Karpas-422 (cell line): ENCODE data around the gene RBM48. TPM values are rescaled to one million over a fixed set of nuclear protein-coding genes. Genes with fewer than 3 reads are reported as not detected.

Experiments used
- DNase-seq: peaks from one replicate; pipeline ENCODE4 v3.0.0-alpha.2; 2015
- H2AFZ ChIP-seq: fragments of 200-600 bp; sonication (generic); 2 replicates; pipeline ENCODE4 v1.6.1; 2014; ENCODE audit warnings: antibody characterized with exemption, low read length, mixed read lengths
- H3K27ac ChIP-seq: fragments of 200-600 bp; sonication (generic); 2 replicates; pipeline ENCODE4 v1.5.1; 2014; ENCODE audit warnings: mild to moderate bottlenecking, low read length, moderate library complexity
- H3K27me3 ChIP-seq: fragments of 200-600 bp; sonication (generic); 2 replicates; pipeline ENCODE4 v1.6.1; 2014; ENCODE audit warnings: low read length, mixed read lengths
- H3K36me3 ChIP-seq: fragments of 200-600 bp; sonication (generic); 2 replicates; pipeline ENCODE4 v1.6.1; 2014; ENCODE audit warnings: low read length, mixed read lengths; ENCODE audit not compliant: insufficient read depth
- H3K4me1 ChIP-seq: fragments of 200-600 bp; sonication (generic); 2 replicates; pipeline ENCODE4 v1.6.1; 2014; ENCODE audit warnings: mild to moderate bottlenecking, low read length, mixed read lengths
- H3K4me2 ChIP-seq: fragments of 200-600 bp; sonication (generic); 2 replicates; pipeline ENCODE4 v1.6.1; 2014; ENCODE audit warnings: low read length, low read depth, mild to moderate bottlenecking; ENCODE audit not compliant: poor library complexity, severe bottlenecking
- H3K4me3 ChIP-seq: fragments of 200-600 bp; sonication (generic); 2 replicates; pipeline ENCODE4 v1.5.1; 2014; ENCODE audit warnings: mild to moderate bottlenecking, antibody characterized with exemption, low read length, mixed read lengths
- H3K79me2 ChIP-seq: fragments of 200-600 bp; sonication (generic); 2 replicates; pipeline ENCODE4 v1.6.1; 2014; ENCODE audit warnings: mild to moderate bottlenecking, low read length, mixed read lengths
- H3K9ac ChIP-seq: fragments of 200-600 bp; sonication (generic); 2 replicates; pipeline ENCODE4 v1.6.0; 2014; ENCODE audit warnings: low read length
- H3K9me2 ChIP-seq: fragments of 200-600 bp; sonication (generic), shearing (Covaris generic); replicated peaks from 2 replicates; pipeline ENCODE4 v1.6.0; 2014; ENCODE audit warnings: mild to moderate bottlenecking, low read length, moderate library complexity; ENCODE audit not compliant: insufficient read depth
- H3K9me3 ChIP-seq: fragments of 300-700, 200-600 bp; sonication (generic); 2 replicates; pipeline ENCODE4 v1.6.1; 2014; ENCODE audit warnings: low read length, mixed read lengths
- H4K20me1 ChIP-seq: fragments of 200-600 bp; sonication (generic); 2 replicates; pipeline ENCODE4 v1.6.1; 2014; ENCODE audit warnings: mild to moderate bottlenecking, antibody characterized with exemption, low read length, low read depth; ENCODE audit not compliant: insufficient read depth
- total RNA-seq: library from RNA; depleted of rRNA; stranded (reverse); fragments of >200 nt; shearing (Covaris generic); gene quantifications from 2 replicates; pipeline ENCODE4 v1.2.3, GENCODE V29; 2014; ENCODE audit warnings: low replicate concordance

Gene RBM48
- total RNA-seq, 1 experiment from 2014 or later: 8.5 TPM

DNA sequence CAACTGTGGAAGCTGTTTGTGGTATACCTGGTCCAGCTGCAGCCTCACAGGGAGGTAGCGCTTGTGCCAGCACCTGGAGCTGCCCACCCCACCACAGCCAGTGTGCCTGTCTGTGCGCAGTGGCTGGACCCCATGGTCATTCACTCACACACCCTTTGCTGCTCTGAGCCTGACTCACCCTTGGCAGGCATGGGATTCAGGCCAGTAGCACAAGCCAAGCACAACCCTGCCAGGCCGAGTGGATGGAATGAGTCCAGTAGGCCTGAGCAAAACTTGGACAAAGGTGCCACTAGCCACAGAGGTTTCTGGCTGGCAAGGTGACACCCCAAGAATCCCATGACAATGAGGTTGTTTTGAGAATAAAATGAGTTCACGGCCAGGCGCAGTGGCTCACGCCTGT is 19.0 kb downstream of the RBM48 start:
- Histone ChIP-seq H3K79me2 (no peaks in the 10 kb centered on the region), H3K9me2 (no peaks in the 10 kb centered on the region), H3K36me3 (no peaks in the 10 kb centered on the region), H3K27me3 (no peaks in the 10 kb centered on the region), H3K4me2 (no peak overlapping the region), H3K9me3 (no peaks in the 10 kb centered on the region), H4K20me1 (no peaks in the 10 kb centered on the region), H3K4me3 (no peak overlapping the region), H3K27ac (no peak overlapping the region), H2AFZ (no peak overlapping the region), H3K4me1 (no peaks in the 10 kb centered on the region), H3K9ac (no peak overlapping the region)
- DNase-seq: no peak

DNA sequence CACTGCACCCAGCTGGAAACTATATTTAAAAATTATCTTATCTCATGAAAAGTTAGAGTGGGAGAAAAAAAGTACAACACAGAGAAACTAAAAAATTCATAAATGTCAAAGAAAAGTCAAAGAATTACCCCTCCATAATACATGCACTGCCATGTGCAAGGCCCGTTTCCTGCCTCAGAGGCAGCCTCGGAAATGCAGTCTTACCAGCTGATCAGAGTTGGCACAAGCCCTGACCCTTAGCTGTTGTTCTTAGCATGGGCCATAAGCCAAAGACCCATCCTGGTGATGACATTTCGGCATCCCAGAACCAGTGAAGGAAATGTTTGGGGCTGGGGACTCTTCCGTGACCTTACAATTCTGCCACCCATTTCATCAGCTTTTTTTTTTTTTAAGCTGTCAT is 21.6 kb downstream of the RBM48 start:
- Histone ChIP-seq H3K36me3 (no peaks in the 10 kb centered on the region), H3K27me3 (no peaks in the 10 kb centered on the region), H3K27ac (no peak overlapping the region), H3K79me2 (no peaks in the 10 kb centered on the region), H2AFZ (no peak overlapping the region), H3K9me2 (no peaks in the 10 kb centered on the region), H3K4me2 (no peak overlapping the region), H3K9me3 (no peaks in the 10 kb centered on the region), H3K4me3 (no peak overlapping the region), H3K4me1 (no peaks in the 10 kb centered on the region), H4K20me1 (no peaks in the 10 kb centered on the region), H3K9ac (no peak overlapping the region)
- no peak for DNase-seq

- Histone ChIP-seq H3K9me2 (no peaks in the 10 kb centered on the region), H3K9me3 (no peaks in the 10 kb centered on the region), H2AFZ (no peak overlapping the region), H3K4me1 (no peaks in the 10 kb centered on the region), H3K4me2 (no peak overlapping the region), H3K9ac (no peak overlapping the region), H3K27ac (no peak overlapping the region), H3K4me3 (no peak overlapping the region), H3K36me3 (peaks cover 7% of the 10 kb centered on the region; the same call in 1 of the 2 replicates), H4K20me1 (no peaks in the 10 kb centered on the region), H3K27me3 (no peaks in the 10 kb centered on the region), H3K79me2 (no peaks in the 10 kb centered on the region)
- no peak for DNase-seq
Measured at GRCh38 chr7:92557249-92557648, 28.7 kb downstream of the RBM48 start.

- H3K4me2 ChIP-seq: no peak overlapping the region
- no peak overlapping the region for H3K9ac ChIP-seq
- no peak for DNase-seq
- H3K27me3 ChIP-seq: no peaks in the 10 kb centered on the region
- no peak overlapping the region for H3K27ac ChIP-seq
- no peak overlapping the region for H2AFZ ChIP-seq
- H3K4me3 ChIP-seq: no peak overlapping the region
- H3K9me3 ChIP-seq: no peaks in the 10 kb centered on the region
- H3K9me2 ChIP-seq: no peaks in the 10 kb centered on the region
- no peaks in the 10 kb centered on the region for H4K20me1 ChIP-seq
- no peaks in the 10 kb centered on the region for H3K4me1 ChIP-seq
- no peaks in the 10 kb centered on the region for H3K79me2 ChIP-seq
- H3K36me3 ChIP-seq: peaks cover 11% of the 10 kb centered on the region; the same call in 1 of the 2 replicates
Measured at GRCh38 chr7:92557808-92558362, 29.3 kb downstream of the RBM48 start.

GRCh38 chr7:92560602-92561001 is 32.0 kb downstream of the RBM48 start:
- no peaks in the 10 kb centered on the region for H4K20me1 ChIP-seq
- no peak overlapping the region for H3K4me3 ChIP-seq
- no peaks in the 10 kb centered on the region for H3K79me2 ChIP-seq
- H3K4me1 ChIP-seq: no peaks in the 10 kb centered on the region
- no peaks in the 10 kb centered on the region for H3K9me2 ChIP-seq
- peaks cover 30% of the 10 kb centered on the region; the same call in 1 of the 2 replicates for H3K36me3 ChIP-seq
- no peak for DNase-seq
- H3K9me3 ChIP-seq: no peaks in the 10 kb centered on the region
- H2AFZ ChIP-seq: no peak overlapping the region
- H3K9ac ChIP-seq: no peak overlapping the region
- H3K27me3 ChIP-seq: no peaks in the 10 kb centered on the region
- H3K27ac ChIP-seq: no peak overlapping the region
- no peak overlapping the region for H3K4me2 ChIP-seq

- peaks cover 38% of the 10 kb centered on the region; the same call in 1 of the 2 replicates for H3K36me3 ChIP-seq
- no peak overlapping the region for H3K4me2 ChIP-seq
Measured at GRCh38 chr7:92563345-92563744, 34.8 kb downstream of the RBM48 start.

DNA sequence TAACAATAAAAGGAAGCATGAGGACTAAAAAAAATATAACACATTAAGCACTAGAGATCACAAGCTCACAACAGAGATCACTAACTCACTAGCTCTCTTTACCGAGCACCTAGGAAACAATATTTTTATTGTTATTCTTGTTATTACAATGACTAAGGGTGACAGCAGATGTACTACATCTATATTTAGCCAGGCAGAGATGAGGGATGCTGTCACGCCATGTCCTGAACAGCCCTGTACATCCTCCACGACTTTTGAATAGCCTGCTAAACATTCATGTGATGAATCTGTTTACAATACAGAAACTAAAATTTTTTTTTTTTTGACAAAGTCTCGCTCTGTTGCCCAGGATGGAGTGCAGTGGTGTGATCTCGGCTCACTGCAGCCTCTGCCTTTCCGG is 38.9 kb downstream of the RBM48 start:
- Histone ChIP-seq H3K9ac (no peak overlapping the region), H3K4me2 (no peak overlapping the region), H3K4me3 (no peak overlapping the region), H3K36me3 (peaks cover 44% of the 10 kb centered on the region; the same call in 1 of the 2 replicates), H3K4me1 (no peaks in the 10 kb centered on the region), H3K27ac (no peak overlapping the region), H3K27me3 (no peaks in the 10 kb centered on the region), H3K79me2 (peaks cover 12% of the 10 kb centered on the region), H3K9me2 (no peaks in the 10 kb centered on the region), H4K20me1 (no peaks in the 10 kb centered on the region), H2AFZ (no peak overlapping the region), H3K9me3 (no peaks in the 10 kb centered on the region)
- no peak for DNase-seq

More at GRCh38 chr7:92563345-92563744, 34.8 kb downstream of the RBM48 start:
- Histone ChIP-seq H3K4me1 (no peaks in the 10 kb centered on the region), H3K4me3 (no peak overlapping the region), H3K27ac (no peak overlapping the region), H3K9ac (no peak overlapping the region), H3K9me2 (no peaks in the 10 kb centered on the region), H3K27me3 (no peaks in the 10 kb centered on the region), H4K20me1 (no peaks in the 10 kb centered on the region), H2AFZ (no peak overlapping the region), H3K79me2 (no peaks in the 10 kb centered on the region; the same call in 1 of the 2 replicates), H3K9me3 (no peaks in the 10 kb centered on the region)
- no peak for DNase-seq

DNA sequence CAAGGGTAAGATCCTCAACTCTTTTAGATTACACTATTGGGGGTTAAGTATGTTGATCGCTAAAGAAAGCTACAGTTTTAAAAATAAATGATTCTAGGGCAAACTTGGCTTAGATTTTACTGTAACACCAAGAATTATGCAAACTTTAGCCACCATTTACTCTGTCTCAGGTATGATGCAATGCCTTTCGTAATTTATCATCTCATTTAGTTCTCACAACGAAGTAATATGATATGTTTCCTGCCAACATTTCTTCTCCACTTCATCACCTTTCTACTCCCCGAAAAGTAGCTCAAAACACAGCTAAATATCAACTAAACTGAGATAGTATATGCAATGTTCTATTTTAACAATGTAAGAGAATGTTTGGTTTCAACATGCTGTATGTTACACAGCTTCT is 40.5 kb downstream of the RBM48 start:
- no peaks in the 10 kb centered on the region for H3K27me3 ChIP-seq
- no peak for DNase-seq
- no peaks in the 10 kb centered on the region for H3K9me2 ChIP-seq
- H3K27ac ChIP-seq: no peak overlapping the region
- no peak overlapping the region for H3K4me3 ChIP-seq
- H3K9me3 ChIP-seq: no peaks in the 10 kb centered on the region
- no peaks in the 10 kb centered on the region for H4K20me1 ChIP-seq
- no peaks in the 10 kb centered on the region for H3K4me1 ChIP-seq
- no peak overlapping the region for H3K4me2 ChIP-seq
- peaks cover 15% of the 10 kb centered on the region for H3K79me2 ChIP-seq
- no peak overlapping the region for H3K9ac ChIP-seq
- peaks cover 32% of the 10 kb centered on the region for H3K36me3 ChIP-seq
- no peak overlapping the region for H2AFZ ChIP-seq
